Tibial artery (tissue), 4 donors: ENCODE measurements around the gene MGAT4A.

Source experiments
- DNase-seq, 2 donors: peaks; one replicate each; pipeline ENCODE4 v3.0.0-alpha.2; 2019
- H3K27ac ChIP-seq, 2 donors: fragments of 200-600 bp; sonication (generic) in 1 of 2; 1 replicate in 1 of 2; 2 replicates in 1 of 2; pipeline ENCODE4 v1.5.1; 2018 to 2019; ENCODE audit warnings: mild to moderate bottlenecking in 1 of 2
- H3K27me3 ChIP-seq, 2 donors: fragments of 200-600 bp; sonication (generic) in 1 of 2; one replicate each; pipeline versions ENCODE4 v1.5.1 to v1.6.0; 2016 to 2019
- H3K36me3 ChIP-seq, 3 donors: fragments of 200-600 bp; sonication (generic) in 2 of 3; one replicate each; pipeline ENCODE4 v1.5.1; 2016 to 2019; ENCODE audit warnings: mild to moderate bottlenecking in 2 of 3
- H3K4me1 ChIP-seq, 4 donors: fragments of 200-600 bp; sonication (generic) in 2 of 4; 1 replicate in 3 of 4; 2 replicates in 1 of 4; pipeline ENCODE4 v1.5.1; 2016 to 2019
- H3K4me3 ChIP-seq, 2 donors: fragments of 200-600 bp; sonication (generic) in 1 of 2; 1 replicate in 1 of 2; 2 replicates in 1 of 2; pipeline ENCODE4 v1.5.1; 2018 to 2019; ENCODE audit warnings: mild to moderate bottlenecking in 2 of 2
- H3K9me3 ChIP-seq, 3 donors: fragments of 200-600 bp; sonication (generic) in 1 of 3; one replicate each; pipeline ENCODE4 v1.5.1; 2016 to 2019
- intact Hi-C: fragments of 100-400 bp; cut with DNase I; formaldehyde crosslinking; loops from one replicate; pipeline ENCODE4 v1.15.0; 2023; ENCODE audit warnings: low total_unique reads
- TF ChIP-seq, protein P1 (sequence below), 2 experiments: fragments of 200-600 bp in 1 of 2; fragments of 450-650 bp in 1 of 2; IDR thresholded peaks; one replicate each; pipeline ENCODE4 v1.5.1; 2017 to 2019; ENCODE audit warnings: antibody characterized with exemption in 2 of 2, mild to moderate bottlenecking in 1 of 2, moderate library complexity in 1 of 2

MGAT4A gene

DNA sequence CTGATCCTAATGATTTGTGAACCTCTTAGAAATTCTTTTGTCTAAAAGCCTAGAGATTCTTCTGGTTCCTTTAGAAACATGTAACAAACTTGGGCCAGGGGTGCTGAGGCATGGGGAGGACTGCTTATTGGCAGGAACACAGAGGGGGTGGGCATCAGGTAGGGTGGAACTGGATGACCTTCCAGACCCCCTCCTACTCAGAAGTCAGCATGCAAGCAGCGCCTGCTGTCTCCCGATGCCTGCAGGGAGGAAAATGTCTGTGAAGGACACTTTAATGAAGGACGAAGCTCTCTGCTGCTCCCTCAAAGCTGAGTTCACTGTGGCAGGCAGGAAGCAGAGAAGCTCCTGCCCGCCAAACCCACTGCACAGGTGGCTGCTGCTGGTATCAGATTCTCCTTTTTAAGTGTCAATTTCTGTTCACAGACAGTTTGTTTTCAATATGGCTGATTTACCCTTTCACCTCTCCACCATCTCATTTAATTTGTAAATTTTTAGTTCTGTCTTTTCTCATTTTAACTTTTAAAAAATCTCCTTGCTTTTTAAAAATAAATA is 142.0 kb downstream of the MGAT4A start:
- Histone ChIP-seq H3K4me1 (no peaks in the 10 kb centered on the region), H3K27ac (no peak overlapping the region), H3K4me3 (no peak overlapping the region), H3K36me3 (peaks cover 0 to 40% (median 32%) of the 10 kb centered on the region in 3 donors), H3K9me3 (no peaks in the 10 kb centered on the region), H3K27me3 (no peaks in the 10 kb centered on the region)
- intact Hi-C loops, result no loop called here
- TF ChIP-seq, protein P1, sequence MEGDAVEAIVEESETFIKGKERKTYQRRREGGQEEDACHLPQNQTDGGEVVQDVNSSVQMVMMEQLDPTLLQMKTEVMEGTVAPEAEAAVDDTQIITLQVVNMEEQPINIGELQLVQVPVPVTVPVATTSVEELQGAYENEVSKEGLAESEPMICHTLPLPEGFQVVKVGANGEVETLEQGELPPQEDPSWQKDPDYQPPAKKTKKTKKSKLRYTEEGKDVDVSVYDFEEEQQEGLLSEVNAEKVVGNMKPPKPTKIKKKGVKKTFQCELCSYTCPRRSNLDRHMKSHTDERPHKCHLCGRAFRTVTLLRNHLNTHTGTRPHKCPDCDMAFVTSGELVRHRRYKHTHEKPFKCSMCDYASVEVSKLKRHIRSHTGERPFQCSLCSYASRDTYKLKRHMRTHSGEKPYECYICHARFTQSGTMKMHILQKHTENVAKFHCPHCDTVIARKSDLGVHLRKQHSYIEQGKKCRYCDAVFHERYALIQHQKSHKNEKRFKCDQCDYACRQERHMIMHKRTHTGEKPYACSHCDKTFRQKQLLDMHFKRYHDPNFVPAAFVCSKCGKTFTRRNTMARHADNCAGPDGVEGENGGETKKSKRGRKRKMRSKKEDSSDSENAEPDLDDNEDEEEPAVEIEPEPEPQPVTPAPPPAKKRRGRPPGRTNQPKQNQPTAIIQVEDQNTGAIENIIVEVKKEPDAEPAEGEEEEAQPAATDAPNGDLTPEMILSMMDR (IDR thresholded peaks at IDR 0.05), result no peak
- no peak for DNase-seq

DNA sequence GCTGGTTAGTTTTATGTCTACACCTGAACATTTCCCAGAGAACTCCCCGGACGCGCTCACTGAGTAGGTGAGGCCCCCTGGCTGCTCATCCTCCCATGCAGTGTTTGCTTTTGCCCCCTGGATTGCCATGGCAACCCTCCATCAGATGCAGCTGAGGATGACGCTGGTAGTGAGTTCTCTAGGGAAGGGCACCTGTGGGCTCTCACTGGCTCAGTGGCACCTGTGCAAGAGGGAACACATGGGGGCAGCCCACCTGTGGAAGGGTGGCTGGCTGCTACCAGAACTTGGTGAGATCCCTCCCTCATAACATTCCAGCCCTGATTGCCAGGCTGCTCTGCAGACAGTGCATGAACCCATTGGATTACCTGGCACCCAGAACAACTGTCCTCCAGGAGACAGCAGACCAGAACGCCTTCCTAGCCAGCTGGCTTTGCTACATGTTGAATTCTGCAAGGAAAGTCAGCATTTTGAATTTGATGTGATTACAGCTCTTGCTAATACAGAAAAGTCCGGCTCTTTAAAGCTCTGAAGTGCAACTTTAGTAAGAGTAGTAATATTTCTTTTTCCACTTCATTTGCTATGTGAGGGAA is 144.3 kb downstream of the MGAT4A start:
- TF ChIP-seq, protein P1 (IDR thresholded peaks at IDR 0.05), result no peak
- Histone ChIP-seq H3K4me3 (no peak overlapping the region), H3K36me3 (peaks cover 14 to 54% (median 53%) of the 10 kb centered on the region in 3 donors), H3K27ac (no peak overlapping the region), H3K4me1 (no peaks in the 10 kb centered on the region), H3K27me3 (no peaks in the 10 kb centered on the region), H3K9me3 (no peaks in the 10 kb centered on the region)
- intact Hi-C loops, result no loop called here
- no peak for DNase-seq

DNA sequence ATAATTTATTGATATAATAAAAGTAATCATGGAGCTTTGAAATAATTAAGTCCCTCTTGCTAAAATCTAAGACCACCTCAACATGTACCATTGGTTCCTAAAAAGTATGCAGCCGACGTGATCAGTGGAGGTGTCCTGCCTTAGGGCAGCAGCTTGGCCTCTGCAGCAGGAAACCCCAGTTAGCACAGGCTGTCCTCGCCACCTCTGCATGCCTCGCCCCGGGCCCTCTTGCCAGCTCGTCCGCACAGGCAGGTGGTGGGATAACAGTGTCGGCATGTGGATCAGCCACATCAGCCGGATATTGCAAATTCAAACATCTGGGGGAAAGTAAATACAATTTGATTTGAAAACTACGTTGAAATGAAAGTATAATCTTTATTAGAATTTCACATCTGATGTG is 145.5 kb downstream of the MGAT4A start:
- H3K27me3 ChIP-seq, result no peaks in the 10 kb centered on the region
- no peak overlapping the region for H3K27ac ChIP-seq
- no peaks in the 10 kb centered on the region for H3K9me3 ChIP-seq
- intact Hi-C loops, result no loop called here
- H3K4me1 ChIP-seq, result no peaks in the 10 kb centered on the region
- TF ChIP-seq, protein P1 (IDR thresholded peaks at IDR 0.05), result no peak
- peaks cover 14 to 58% (median 46%) of the 10 kb centered on the region in 3 donors for H3K36me3 ChIP-seq
- DNase-seq, result no peak
- no peak overlapping the region for H3K4me3 ChIP-seq

DNA sequence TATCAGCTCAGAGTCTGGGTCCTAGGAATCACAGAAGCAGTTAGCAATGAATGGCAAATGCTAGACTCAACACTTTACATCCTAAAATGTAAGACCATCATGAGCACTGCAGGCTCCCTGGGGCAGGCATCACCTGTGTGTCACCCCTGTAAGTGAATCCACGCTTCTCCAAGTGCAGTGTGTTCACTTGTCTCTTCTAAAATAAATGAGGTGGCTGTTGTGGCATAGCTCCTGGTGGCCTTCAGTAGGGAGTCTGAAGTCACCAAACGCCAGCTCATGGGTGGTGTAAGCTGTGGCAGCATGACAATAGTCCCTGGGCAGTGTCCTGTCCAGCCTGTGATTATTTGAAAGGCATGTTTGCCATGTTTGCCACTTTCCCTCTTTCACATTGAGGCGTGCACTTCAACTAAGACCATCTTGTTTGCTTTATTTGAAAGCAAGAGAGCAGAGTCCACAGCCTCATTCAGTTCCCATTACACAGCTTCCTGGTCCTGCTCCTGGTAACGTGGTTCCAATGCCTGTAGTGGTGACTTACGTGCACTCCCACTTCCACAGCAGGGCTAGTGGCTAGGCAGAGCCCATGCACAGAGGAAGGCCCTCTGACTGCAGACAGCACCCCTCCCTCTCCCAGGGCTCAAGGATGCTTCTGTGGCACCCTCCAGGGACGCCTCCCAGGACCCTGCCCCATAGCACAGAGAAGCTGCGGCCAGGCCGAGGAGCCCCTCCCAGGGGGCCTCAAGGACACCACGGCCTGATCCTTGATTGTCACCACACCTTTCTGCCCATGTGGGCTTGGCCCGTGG is 146.9 kb downstream of the MGAT4A start:
- no peaks in the 10 kb centered on the region for H3K4me1 ChIP-seq
- no peaks in the 10 kb centered on the region for H3K27me3 ChIP-seq
- TF ChIP-seq, protein P1 (IDR thresholded peaks at IDR 0.05), result no peak
- peaks cover 14 to 65% (median 39%) of the 10 kb centered on the region in 3 donors for H3K36me3 ChIP-seq
- H3K4me3 ChIP-seq, result no peak overlapping the region
- intact Hi-C loops, result no loop called here
- DNase-seq, result no peak
- H3K9me3 ChIP-seq, result no peaks in the 10 kb centered on the region
- no peak overlapping the region for H3K27ac ChIP-seq

DNA sequence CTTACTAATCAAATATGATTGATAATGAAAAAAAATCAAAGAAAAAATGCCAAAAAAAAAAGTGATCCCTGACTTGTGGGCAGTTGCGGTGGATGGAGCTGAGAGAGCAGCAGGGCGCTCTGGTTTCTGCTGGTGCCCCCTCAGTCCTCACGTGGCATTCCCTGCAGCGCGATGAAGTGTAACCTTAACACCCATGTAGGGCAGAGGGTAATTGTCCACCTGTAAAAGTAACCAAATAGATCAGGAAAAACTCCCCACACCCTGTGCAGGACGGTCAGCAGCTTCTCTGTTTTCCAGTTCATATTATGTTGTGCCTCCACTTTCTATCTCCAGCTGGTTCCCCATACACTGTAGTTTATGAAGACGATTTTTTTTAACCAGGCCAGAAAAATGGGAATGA is 147.7 kb downstream of the MGAT4A start:
- DNase-seq, result no peak
- Histone ChIP-seq H3K36me3 (peaks cover 17 to 66% (median 43%) of the 10 kb centered on the region in 3 donors), H3K4me3 (no peak overlapping the region), H3K9me3 (no peaks in the 10 kb centered on the region), H3K27me3 (no peaks in the 10 kb centered on the region), H3K27ac (no peak overlapping the region), H3K4me1 (no peaks in the 10 kb centered on the region)
- TF ChIP-seq, protein P1 (IDR thresholded peaks at IDR 0.05), result no peak
- intact Hi-C loops, result no loop called here
